ENCODE data around the gene ATIC. TPM values are rescaled to one million over a fixed set of nuclear protein-coding genes. Genes with fewer than 3 reads are reported as not detected.

Gene ATIC
- total RNA-seq, 1 donor from 2014 or later: 19.3 TPM

DNA sequence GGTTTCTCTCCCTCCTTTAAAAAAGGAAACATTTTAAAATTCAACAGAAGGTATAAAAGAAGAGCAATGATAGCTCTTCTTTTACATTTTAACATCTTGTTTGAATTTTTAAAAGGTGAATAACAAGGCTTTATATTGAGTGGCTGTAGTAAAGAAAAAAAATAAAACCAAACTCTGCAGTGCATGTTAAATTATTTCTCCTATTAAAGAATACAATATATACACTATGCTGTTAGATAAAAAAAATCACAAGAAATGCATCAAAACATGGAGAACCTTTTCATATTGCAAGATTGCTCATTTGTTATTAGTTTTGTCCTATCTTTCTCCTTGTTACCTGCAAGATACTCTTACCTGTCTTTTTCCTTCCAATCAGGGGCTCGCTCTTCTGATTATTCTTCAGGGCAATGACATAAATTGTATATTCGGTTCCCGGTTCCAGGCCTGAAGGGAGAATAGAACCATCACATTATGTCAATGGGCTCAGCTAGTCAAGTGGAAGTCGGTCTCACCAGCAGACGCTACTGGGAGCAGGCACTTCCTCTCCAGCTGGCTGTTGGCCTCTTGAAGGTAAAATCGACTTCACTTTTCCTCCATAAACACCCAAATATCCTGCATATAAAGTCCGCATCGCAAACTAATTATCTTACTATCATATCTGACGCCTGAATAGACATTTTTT is 61.2 kb downstream of the ATIC start:
- Histone ChIP-seq H3K9me3 (ENCODE audit: control insufficient read depth in 3 of 3, low read length in 3 of 3) (no peaks in the 10 kb centered on the region), H3K27ac (ENCODE audit: low read depth, low read length) (no peak overlapping the region), H3K9ac (ENCODE audit: low read depth in 1 of 3, low read length in 3 of 3) (no peak overlapping the region), H3K4me1 (ENCODE audit: control insufficient read depth in 3 of 3, insufficient read depth in 3 of 3, low read length in 3 of 3) (no peaks in the 10 kb centered on the region), H3K4me3 (ENCODE audit: low read length in 3 of 3) (no peak overlapping the region), H3K27me3 (ENCODE audit: control insufficient read depth in 3 of 3, insufficient read depth in 3 of 3, low read length in 3 of 3) (no peaks in the 10 kb centered on the region), H3K36me3 (ENCODE audit: control insufficient read depth in 3 of 3, insufficient read depth in 3 of 3, low read length in 3 of 3) (peaks cover 13 to 41% (median 26%) of the 10 kb centered on the region in 3 donors)

DNA sequence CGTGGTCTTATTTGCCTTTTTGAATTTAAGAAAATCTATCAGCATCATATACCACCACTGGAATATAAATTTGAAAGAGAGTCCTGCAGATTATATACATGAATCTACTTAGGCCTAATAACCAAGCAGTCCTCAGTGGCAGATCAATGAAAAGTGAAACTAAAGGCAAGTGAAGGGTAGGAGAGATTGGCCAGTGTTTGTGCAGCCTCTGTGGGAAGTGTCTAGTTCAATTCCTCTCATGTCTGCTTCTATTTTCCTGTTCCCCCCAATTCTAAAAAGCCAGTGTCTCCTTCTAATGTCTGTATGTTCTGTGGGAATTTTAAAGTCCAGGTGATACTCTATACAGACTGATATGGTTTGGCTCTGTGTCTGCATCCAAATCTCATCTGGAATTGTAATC is 62.1 kb downstream of the ATIC start:
- H3K36me3 ChIP-seq (ENCODE audit: control insufficient read depth in 3 of 3, insufficient read depth in 3 of 3, low read length in 3 of 3): peaks cover 15 to 44% (median 26%) of the 10 kb centered on the region in 3 donors
- H3K9ac ChIP-seq (ENCODE audit: low read depth in 1 of 3, low read length in 3 of 3): no peak overlapping the region
- H3K9me3 ChIP-seq (ENCODE audit: control insufficient read depth in 3 of 3, low read length in 3 of 3): no peaks in the 10 kb centered on the region
- H3K4me1 ChIP-seq (ENCODE audit: control insufficient read depth in 3 of 3, insufficient read depth in 3 of 3, low read length in 3 of 3): no peaks in the 10 kb centered on the region
- H3K27ac ChIP-seq (ENCODE audit: low read depth, low read length): no peak overlapping the region
- H3K27me3 ChIP-seq (ENCODE audit: control insufficient read depth in 3 of 3, insufficient read depth in 3 of 3, low read length in 3 of 3): no peaks in the 10 kb centered on the region
- no peak overlapping the region for H3K4me3 ChIP-seq (ENCODE audit: low read length in 3 of 3)

DNA sequence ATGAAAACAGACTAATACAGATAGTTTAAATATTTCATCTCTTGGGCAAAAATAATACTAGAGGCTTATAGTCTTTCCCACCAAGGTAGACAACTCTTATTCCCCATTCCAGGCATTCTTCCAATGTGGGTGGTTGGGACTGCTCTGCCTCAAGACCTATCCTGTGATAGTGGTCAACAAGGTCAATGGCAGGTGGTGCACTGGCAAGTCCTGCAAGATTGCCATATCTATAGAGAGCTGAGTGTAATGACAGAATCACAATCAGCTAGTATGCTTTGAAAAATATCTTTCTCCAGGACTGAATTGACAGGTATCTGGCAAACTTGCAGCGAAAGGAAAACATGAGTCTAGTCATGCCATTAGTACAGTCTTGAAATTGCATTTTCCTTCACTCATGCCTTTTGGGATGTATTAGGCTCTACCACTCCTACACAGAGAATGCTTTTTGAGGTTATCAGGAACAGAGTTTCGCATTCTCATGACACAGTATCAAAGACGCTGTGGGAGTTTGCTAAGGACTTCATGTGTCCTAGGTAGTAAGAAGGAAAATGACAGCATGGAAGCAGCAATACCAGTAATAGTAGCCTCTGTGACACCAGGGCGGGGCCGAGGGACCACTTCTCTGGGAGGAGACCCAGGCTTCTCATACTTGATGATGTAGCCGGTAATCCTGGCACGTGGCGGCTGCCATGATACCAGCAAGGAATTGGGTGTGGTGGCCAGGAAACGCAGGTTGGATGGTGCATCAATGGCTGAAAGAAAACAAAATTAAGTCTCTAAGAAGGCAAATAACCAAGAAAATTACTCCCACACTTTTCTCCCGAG is 63.0 kb downstream of the ATIC start:
- no peak overlapping the region for H3K4me3 ChIP-seq (ENCODE audit: low read length in 3 of 3)
- no peaks in the 10 kb centered on the region for H3K4me1 ChIP-seq (ENCODE audit: control insufficient read depth in 3 of 3, insufficient read depth in 3 of 3, low read length in 3 of 3)
- no peak overlapping the region for H3K27ac ChIP-seq (ENCODE audit: low read depth, low read length)
- H3K27me3 ChIP-seq (ENCODE audit: control insufficient read depth in 3 of 3, insufficient read depth in 3 of 3, low read length in 3 of 3): no peaks in the 10 kb centered on the region
- peaks cover 17 to 47% (median 26%) of the 10 kb centered on the region in 3 donors for H3K36me3 ChIP-seq (ENCODE audit: control insufficient read depth in 3 of 3, insufficient read depth in 3 of 3, low read length in 3 of 3)
- no peaks in the 10 kb centered on the region for H3K9me3 ChIP-seq (ENCODE audit: control insufficient read depth in 3 of 3, low read length in 3 of 3)
- H3K9ac ChIP-seq (ENCODE audit: low read depth in 1 of 3, low read length in 3 of 3): no peak overlapping the region

DNA sequence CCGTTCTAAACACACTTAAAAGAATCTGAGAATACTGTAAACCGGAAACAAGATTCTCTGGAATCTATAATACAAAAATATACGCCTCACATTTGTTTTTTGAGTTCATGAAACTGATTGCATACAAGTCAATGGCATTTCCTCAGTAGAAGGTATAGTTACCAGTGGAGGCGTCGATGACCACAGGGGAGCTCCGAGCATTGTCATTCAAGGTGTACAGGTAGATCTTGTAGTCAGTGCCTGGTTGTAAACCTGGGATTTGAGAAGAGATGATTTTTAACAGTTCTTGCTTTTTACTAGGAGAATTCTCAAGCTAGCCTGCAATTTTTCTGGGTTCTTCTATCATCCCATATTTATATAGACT is 63.6 kb downstream of the ATIC start:
- H3K36me3 ChIP-seq (ENCODE audit: control insufficient read depth in 3 of 3, insufficient read depth in 3 of 3, low read length in 3 of 3): peaks cover 17 to 42% (median 22%) of the 10 kb centered on the region in 3 donors

DNA sequence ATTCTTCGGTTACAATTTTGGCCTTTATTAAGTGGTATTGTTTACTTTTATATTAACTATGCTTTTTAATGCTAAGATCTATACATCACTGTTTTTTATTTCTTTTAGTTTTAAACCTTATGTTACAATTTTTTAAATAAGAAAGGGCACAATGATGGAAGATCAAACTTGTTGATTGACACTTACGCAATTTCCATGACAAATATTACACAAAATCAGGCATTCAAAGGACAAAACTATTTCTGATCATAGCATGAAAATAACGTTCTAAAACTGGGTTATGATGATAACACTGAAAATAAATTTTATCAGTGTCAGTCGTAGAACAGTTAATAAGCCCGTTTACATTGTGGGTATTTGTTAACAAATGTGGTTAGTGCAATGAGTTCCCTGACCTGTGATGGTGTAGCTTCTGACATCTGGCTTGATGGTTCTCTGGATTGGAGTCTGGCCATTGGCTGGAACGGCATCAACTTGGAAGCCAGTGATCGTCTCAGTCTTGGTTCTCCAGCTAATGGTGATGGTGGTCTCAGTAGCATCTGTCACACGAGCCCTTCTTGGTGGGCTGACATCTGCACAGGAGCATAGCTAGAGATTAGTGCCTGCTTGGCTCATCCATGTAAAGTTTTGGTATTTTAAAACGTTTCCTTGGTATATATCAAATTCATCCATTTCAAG is 64.4 kb downstream of the ATIC start:
- Histone ChIP-seq H3K9ac (ENCODE audit: low read depth in 1 of 3, low read length in 3 of 3) (no peak overlapping the region), H3K36me3 (ENCODE audit: control insufficient read depth in 3 of 3, insufficient read depth in 3 of 3, low read length in 3 of 3) (peaks cover 17 to 39% (median 22%) of the 10 kb centered on the region in 3 donors), H3K4me1 (ENCODE audit: control insufficient read depth in 3 of 3, insufficient read depth in 3 of 3, low read length in 3 of 3) (no peaks in the 10 kb centered on the region), H3K27ac (ENCODE audit: low read depth, low read length) (no peak overlapping the region), H3K9me3 (ENCODE audit: control insufficient read depth in 3 of 3, low read length in 3 of 3) (no peaks in the 10 kb centered on the region), H3K27me3 (ENCODE audit: control insufficient read depth in 3 of 3, insufficient read depth in 3 of 3, low read length in 3 of 3) (no peaks in the 10 kb centered on the region), H3K4me3 (ENCODE audit: low read length in 3 of 3) (no peak overlapping the region)

More for the DNA sequence above, 63.6 kb downstream of the ATIC start:
- Histone ChIP-seq H3K9me3 (ENCODE audit: control insufficient read depth in 3 of 3, low read length in 3 of 3) (no peaks in the 10 kb centered on the region), H3K4me3 (ENCODE audit: low read length in 3 of 3) (no peak overlapping the region), H3K9ac (ENCODE audit: low read depth in 1 of 3, low read length in 3 of 3) (no peak overlapping the region), H3K27ac (ENCODE audit: low read depth, low read length) (no peak overlapping the region), H3K27me3 (ENCODE audit: control insufficient read depth in 3 of 3, insufficient read depth in 3 of 3, low read length in 3 of 3) (no peaks in the 10 kb centered on the region), H3K4me1 (ENCODE audit: control insufficient read depth in 3 of 3, insufficient read depth in 3 of 3, low read length in 3 of 3) (no peaks in the 10 kb centered on the region)

DNA sequence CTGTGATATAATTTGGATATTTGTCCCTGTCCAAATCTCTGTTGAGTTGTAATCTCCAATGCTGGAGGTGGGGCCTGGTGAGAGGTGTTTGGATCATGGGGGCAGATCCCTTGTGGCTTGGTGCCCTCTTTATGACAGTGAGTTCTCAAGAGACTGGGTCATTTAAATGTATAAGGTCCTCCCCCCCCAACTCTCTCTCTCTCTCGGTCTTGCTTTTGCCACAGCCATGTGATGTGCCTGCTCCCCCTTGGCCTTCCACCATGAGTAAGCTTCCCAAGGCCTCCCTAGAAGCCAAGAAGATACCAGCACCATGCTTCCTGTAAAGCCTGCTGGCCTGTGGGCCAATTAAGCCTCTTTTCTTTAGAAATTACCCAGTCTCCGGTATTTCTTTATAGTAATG is 65.4 kb downstream of the ATIC start:
- H3K4me1 ChIP-seq (ENCODE audit: control insufficient read depth in 3 of 3, insufficient read depth in 3 of 3, low read length in 3 of 3): no peaks in the 10 kb centered on the region
- no peaks in the 10 kb centered on the region for H3K9me3 ChIP-seq (ENCODE audit: control insufficient read depth in 3 of 3, low read length in 3 of 3)
- no peak overlapping the region for H3K9ac ChIP-seq (ENCODE audit: low read depth in 1 of 3, low read length in 3 of 3)
- peaks cover 17 to 42% (median 17%) of the 10 kb centered on the region in 3 donors for H3K36me3 ChIP-seq (ENCODE audit: control insufficient read depth in 3 of 3, insufficient read depth in 3 of 3, low read length in 3 of 3)
- no peak overlapping the region for H3K27ac ChIP-seq (ENCODE audit: low read depth, low read length)
- H3K27me3 ChIP-seq (ENCODE audit: control insufficient read depth in 3 of 3, insufficient read depth in 3 of 3, low read length in 3 of 3): no peaks in the 10 kb centered on the region
- H3K4me3 ChIP-seq (ENCODE audit: low read length in 3 of 3): no peak overlapping the region

DNA sequence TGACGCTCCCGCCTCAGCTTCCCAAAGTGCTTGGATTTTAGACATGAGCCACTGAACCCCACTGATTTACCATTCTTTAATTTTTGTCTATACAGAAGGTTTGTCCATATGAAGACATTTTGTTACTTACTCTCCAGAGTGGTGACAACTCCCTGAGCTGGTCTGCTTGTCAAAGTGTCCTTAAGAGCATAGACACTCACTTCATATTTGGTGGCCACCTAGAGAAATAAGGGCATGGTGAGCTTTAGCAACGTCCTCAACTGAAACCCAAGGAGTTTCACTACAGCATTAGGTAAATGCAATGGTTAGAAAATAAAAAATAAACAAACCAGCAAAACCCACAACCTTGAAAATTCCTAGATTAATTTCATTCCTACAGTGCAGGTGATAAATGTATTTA is 66.2 kb downstream of the ATIC start:
- H3K9me3 ChIP-seq (ENCODE audit: control insufficient read depth in 3 of 3, low read length in 3 of 3): no peaks in the 10 kb centered on the region
- H3K9ac ChIP-seq (ENCODE audit: low read depth in 1 of 3, low read length in 3 of 3): no peak overlapping the region
- H3K27ac ChIP-seq (ENCODE audit: low read depth, low read length): no peak overlapping the region
- no peaks in the 10 kb centered on the region for H3K27me3 ChIP-seq (ENCODE audit: control insufficient read depth in 3 of 3, insufficient read depth in 3 of 3, low read length in 3 of 3)
- H3K4me3 ChIP-seq (ENCODE audit: low read length in 3 of 3): no peak overlapping the region
- no peaks in the 10 kb centered on the region for H3K4me1 ChIP-seq (ENCODE audit: control insufficient read depth in 3 of 3, insufficient read depth in 3 of 3, low read length in 3 of 3)
- H3K36me3 ChIP-seq (ENCODE audit: control insufficient read depth in 3 of 3, insufficient read depth in 3 of 3, low read length in 3 of 3): peaks cover 17 to 43% (median 17%) of the 10 kb centered on the region in 3 donors

DNA sequence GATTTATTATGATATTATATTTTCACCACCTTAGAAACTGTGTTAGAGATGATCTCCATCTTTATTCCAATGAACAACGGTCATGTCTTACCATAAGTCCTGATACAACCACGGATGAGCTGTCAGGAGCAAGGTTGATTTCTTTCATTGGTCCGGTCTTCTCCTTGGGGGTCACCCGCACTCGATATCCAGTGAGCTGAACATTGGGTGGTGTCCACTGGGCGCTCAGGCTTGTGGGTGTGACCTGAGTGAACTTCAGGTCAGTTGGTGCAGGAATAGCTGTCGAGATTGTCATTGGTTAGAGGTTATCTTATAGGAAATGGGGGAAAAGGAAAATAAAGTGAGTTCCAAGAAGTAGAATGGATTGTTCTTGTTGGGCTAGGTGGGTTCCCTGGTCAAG is 67.2 kb downstream of the ATIC start:
- no peak overlapping the region for H3K27ac ChIP-seq (ENCODE audit: low read depth, low read length)
- no peak overlapping the region for H3K9ac ChIP-seq (ENCODE audit: low read depth in 1 of 3, low read length in 3 of 3)
- peaks cover 19 to 45% (median 26%) of the 10 kb centered on the region in 3 donors for H3K36me3 ChIP-seq (ENCODE audit: control insufficient read depth in 3 of 3, insufficient read depth in 3 of 3, low read length in 3 of 3)

DNA sequence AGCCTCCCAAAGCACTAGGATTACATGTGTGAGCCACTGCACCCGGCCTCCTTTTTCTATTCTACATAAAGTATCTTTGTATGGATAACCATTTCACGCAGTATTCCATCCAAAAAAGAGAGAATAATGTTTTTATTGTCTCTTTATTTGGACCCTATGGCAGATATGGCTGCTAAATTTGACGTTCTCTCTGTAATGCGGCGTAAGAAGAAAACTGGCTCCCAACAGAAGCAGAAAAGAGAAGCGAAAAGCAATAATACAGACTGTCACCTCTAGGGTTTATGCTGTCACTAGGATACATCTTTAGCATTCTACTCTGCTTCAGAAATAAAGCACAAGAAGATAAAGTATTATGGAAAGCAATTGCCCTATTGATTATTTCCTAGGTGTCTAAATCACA is 68.1 kb downstream of the ATIC start:
- H3K9ac ChIP-seq (ENCODE audit: low read depth in 1 of 3, low read length in 3 of 3): no peak overlapping the region
- H3K36me3 ChIP-seq (ENCODE audit: control insufficient read depth in 3 of 3, insufficient read depth in 3 of 3, low read length in 3 of 3): peaks cover 13 to 37% (median 20%) of the 10 kb centered on the region in 3 donors
- H3K27ac ChIP-seq (ENCODE audit: low read depth, low read length): no peak overlapping the region
- no peaks in the 10 kb centered on the region for H3K27me3 ChIP-seq (ENCODE audit: control insufficient read depth in 3 of 3, insufficient read depth in 3 of 3, low read length in 3 of 3)
- H3K9me3 ChIP-seq (ENCODE audit: control insufficient read depth in 3 of 3, low read length in 3 of 3): no peaks in the 10 kb centered on the region
- H3K4me1 ChIP-seq (ENCODE audit: control insufficient read depth in 3 of 3, insufficient read depth in 3 of 3, low read length in 3 of 3): no peaks in the 10 kb centered on the region
- H3K4me3 ChIP-seq (ENCODE audit: low read length in 3 of 3): no peak overlapping the region

More for the DNA sequence above, 67.2 kb downstream of the ATIC start:
- Histone ChIP-seq H3K9me3 (ENCODE audit: control insufficient read depth in 3 of 3, low read length in 3 of 3) (no peaks in the 10 kb centered on the region), H3K27me3 (ENCODE audit: control insufficient read depth in 3 of 3, insufficient read depth in 3 of 3, low read length in 3 of 3) (no peaks in the 10 kb centered on the region), H3K4me3 (ENCODE audit: low read length in 3 of 3) (no peak overlapping the region), H3K4me1 (ENCODE audit: control insufficient read depth in 3 of 3, insufficient read depth in 3 of 3, low read length in 3 of 3) (no peaks in the 10 kb centered on the region)

DNA sequence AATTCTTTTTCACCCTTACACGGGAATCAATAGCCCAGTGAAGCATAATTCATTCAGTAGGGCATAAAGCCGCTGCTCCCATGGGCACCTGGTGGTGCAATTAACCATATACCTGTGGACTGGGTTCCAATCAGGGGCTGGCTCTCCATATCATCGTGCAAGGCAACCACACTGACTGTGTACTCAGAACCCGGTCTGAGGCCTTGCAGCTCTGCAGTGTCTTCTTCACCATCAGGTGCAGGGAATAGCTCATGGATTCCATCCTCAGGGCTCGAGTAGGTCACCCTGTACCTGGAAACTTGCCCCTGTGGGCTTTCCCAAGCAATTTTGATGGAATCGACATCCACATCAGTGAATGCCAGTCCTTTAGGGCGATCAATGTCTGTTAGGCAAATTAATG is 68.8 kb downstream of the ATIC start:
- no peak overlapping the region for H3K9ac ChIP-seq (ENCODE audit: low read depth in 1 of 3, low read length in 3 of 3)
- no peak overlapping the region for H3K4me3 ChIP-seq (ENCODE audit: low read length in 3 of 3)
- no peaks in the 10 kb centered on the region for H3K27me3 ChIP-seq (ENCODE audit: control insufficient read depth in 3 of 3, insufficient read depth in 3 of 3, low read length in 3 of 3)
- peaks cover 11 to 31% (median 16%) of the 10 kb centered on the region in 3 donors for H3K36me3 ChIP-seq (ENCODE audit: control insufficient read depth in 3 of 3, insufficient read depth in 3 of 3, low read length in 3 of 3)
- no peaks in the 10 kb centered on the region for H3K4me1 ChIP-seq (ENCODE audit: control insufficient read depth in 3 of 3, insufficient read depth in 3 of 3, low read length in 3 of 3)
- H3K9me3 ChIP-seq (ENCODE audit: control insufficient read depth in 3 of 3, low read length in 3 of 3): no peaks in the 10 kb centered on the region
- no peak overlapping the region for H3K27ac ChIP-seq (ENCODE audit: low read depth, low read length)
